Fibroblast of peridontal ligament (primary cell): ENCODE results near the gene FCHO1.

Experiments
- DNase-seq: peaks from one replicate; pipeline ENCODE4 v3.0.0-alpha.2; 2010; ENCODE audit errors: extremely low read depth

FCHO1 gene

GRCh38 chr19:17751103-17751911, at the start of gene FCHO1:
TSS of gene FCHO1 (plus strand) at chr19:17751477. CDS start at chr19:17755165, 3,688 bp downstream.
- DNase-seq = no peak

- DNase-seq = peak; percentile 31
Observed at GRCh38 chr19:17703824-17704463, 47.3 kb upstream of the FCHO1 start.

- no peak for DNase-seq
Observed at GRCh38 chr19:17706750-17707181, 44.5 kb upstream of the FCHO1 start.

- no peak for DNase-seq
Observed at GRCh38 chr19:17711851-17712250, 39.4 kb upstream of the FCHO1 start.

- no peak for DNase-seq
Observed at GRCh38 chr19:17716309-17716929, 34.9 kb upstream of the FCHO1 start.

GRCh38 chr19:17718550-17718946, 32.7 kb upstream of the FCHO1 start:
- DNase-seq = no peak

GRCh38 chr19:17718947-17719711, 32.1 kb upstream of the FCHO1 start, which contains the start of gene MAP1S:
TSS of gene MAP1S (plus strand) at chr19:17719480. CDS start at chr19:17719503, 23 bp downstream.
- DNase-seq = peak; percentile 22

GRCh38 chr19:17719730-17720400, 31.4 kb upstream of the FCHO1 start:
- no peak for DNase-seq

GRCh38 chr19:17720440-17720839, 30.8 kb upstream of the FCHO1 start:
- no peak for DNase-seq

GRCh38 chr19:17721111-17721628, 30.1 kb upstream of the FCHO1 start:
- DNase-seq = no peak

GRCh38 chr19:17721821-17722220, 29.5 kb upstream of the FCHO1 start:
- no peak for DNase-seq

GRCh38 chr19:17722655-17723240, 28.5 kb upstream of the FCHO1 start:
- DNase-seq = no peak

GRCh38 chr19:17724655-17725054, 26.6 kb upstream of the FCHO1 start:
- DNase-seq = no peak

- no peak for DNase-seq
Observed at GRCh38 chr19:17725422-17726078, 25.7 kb upstream of the FCHO1 start.

- DNase-seq = no peak
Observed at GRCh38 chr19:17726136-17726741, 25.0 kb upstream of the FCHO1 start.

GRCh38 chr19:17726964-17727773, 24.1 kb upstream of the FCHO1 start:
- DNase-seq = no peak

- DNase-seq = no peak
Observed at GRCh38 chr19:17727843-17728242, 23.4 kb upstream of the FCHO1 start.

- no peak for DNase-seq
Observed at GRCh38 chr19:17733127-17733526, 18.1 kb upstream of the FCHO1 start.

GRCh38 chr19:17734146-17734545, 17.1 kb upstream of the FCHO1 start:
- DNase-seq = no peak
